Erythroblast (primary cell): ENCODE data around the gene ILF2.
"Not testable (repeated sequence)": the region's sequence is repeated elsewhere in the genome, so short reads cannot be mapped to it uniquely, and the experiment has no call there.

Experiments used
- DNase-seq, 2 experiments: peaks; one replicate each; lab custom pipeline; 2025; lab: John Stamatoyannopoulos, UW
- GATA1 ChIP-seq: IDR thresholded peaks from 2 replicates; pipeline ENCODE4 v1.6.1; 2011; ENCODE audit warnings: low read depth, mild to moderate bottlenecking, control low read depth, low read length, moderate library complexity
- POLR2A ChIP-seq: IDR thresholded peaks from 2 replicates; pipeline ENCODE4 v1.6.1; 2011; ENCODE audit warnings: mild to moderate bottlenecking, low read length

The ILF2 gene

DNA sequence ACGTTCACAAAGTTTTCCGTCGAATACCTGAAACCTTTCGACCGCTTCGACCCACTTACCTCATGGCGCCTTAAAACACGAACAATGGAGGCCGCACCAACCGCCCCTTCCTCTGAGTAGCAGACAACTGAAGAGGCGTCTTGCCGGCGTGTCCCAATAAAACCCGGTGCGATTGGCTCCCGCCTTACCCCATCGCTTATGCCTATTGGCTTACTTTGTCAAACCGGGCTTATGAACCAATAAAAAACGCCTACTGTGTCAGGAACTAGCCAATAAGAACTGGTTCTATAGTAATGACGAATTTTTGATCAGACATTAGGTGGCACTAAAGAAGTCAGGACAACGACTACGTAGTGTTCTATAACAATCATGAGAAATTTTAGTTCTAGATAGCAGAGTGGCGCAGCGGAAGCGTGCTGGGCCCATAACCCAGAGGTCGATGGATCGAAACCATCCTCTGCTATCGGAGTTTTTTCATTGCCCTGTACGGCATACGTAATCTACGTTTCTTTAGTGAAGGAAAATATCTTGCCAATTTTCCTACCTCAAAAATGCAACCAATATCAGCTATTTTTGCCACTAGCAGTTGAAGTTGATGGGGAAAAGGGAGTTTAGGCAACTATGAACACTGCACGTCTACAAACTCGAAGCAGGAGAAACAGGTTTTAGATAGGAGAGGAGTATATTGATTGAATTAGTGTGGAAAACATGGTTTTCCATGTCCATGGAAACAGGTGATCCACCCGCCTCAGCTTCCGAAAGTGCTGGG is at the start of gene ILF2:
ILF2 (minus strand) TSS at position 135 of the 769 bp plus-strand sequence; CDS start at position 64, 71 bp downstream.
- TF ChIP-seq POLR2A = peak; percentile 96
- TF ChIP-seq GATA1 = no peak

GRCh38 chr1:153717330-153717729 is 46.5 kb upstream of the ILF2 start:
- no peak for DNase-seq
- TF ChIP-seq POLR2A (no peak), GATA1 (no peak)

More for the DNA sequence above, at the start of gene ILF2:
- DNase-seq = peak; percentile 99 to 100

DNA sequence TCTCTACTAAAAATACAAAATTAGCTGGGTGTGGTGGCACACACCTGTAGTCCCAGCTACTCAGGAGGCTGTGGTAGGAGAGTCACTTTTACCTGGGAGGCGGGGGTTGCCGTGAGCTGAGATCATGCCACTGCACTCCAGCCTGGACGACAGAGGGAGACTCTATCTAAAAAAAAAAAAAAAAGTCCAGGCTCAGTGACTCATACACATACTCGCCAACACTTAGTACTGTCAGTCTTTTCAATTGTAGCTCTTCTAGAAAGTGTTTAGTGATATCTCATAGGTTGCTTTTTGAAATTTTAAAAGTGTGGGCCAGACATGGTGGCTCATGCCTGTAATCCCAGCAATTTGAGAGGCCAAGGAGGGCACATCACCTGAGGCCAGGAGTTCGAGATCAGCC is 45.4 kb upstream of the ILF2 start:
- DNase-seq = not testable (repeated sequence)

- DNase-seq = no peak
- no peak for TF ChIP-seq POLR2A
Measured at GRCh38 chr1:153711026-153711425, 40.2 kb upstream of the ILF2 start.

DNA sequence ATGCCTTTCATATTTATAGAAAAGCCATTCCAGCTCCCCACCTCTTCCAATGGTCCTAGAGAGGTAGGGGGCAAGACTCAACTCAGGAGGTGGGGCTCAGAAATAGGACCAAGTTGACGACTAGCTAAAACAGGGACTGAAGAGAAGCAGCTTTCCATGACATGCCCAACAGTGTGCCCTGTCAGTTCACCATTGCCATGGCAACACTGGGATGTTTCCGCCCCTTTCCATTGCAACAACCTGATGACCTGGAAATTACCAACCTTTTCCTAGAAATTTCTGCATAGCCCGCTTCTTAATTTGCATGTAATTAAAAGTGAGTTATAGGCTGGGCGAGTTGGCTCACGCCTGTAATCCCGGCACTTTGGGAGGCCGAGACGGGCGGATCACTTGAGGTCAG is 34.7 kb upstream of the ILF2 start:
- no peak for DNase-seq
- TF ChIP-seq GATA1 (no peak), POLR2A (no peak)

- no peak for DNase-seq
- TF ChIP-seq GATA1 (no peak), POLR2A (no peak)
Measured at GRCh38 chr1:153699768-153700167, 29.0 kb upstream of the ILF2 start.

GRCh38 chr1:153698923-153699714 is 28.3 kb upstream of the ILF2 start:
- TF ChIP-seq GATA1 (no peak), POLR2A (no peak)
- peak in 1 of 2 experiments; percentile 37 for DNase-seq

GRCh38 chr1:153698020-153698922 is 27.5 kb upstream of the ILF2 start:
- DNase-seq = peak; percentile 62 to 76
- TF ChIP-seq GATA1 = no peak
- TF ChIP-seq POLR2A = peak; percentile 42

- no peak for TF ChIP-seq GATA1
- no peak for TF ChIP-seq POLR2A
- DNase-seq = peak; percentile 43 to 53
Measured at GRCh38 chr1:153697191-153698019, 26.6 kb upstream of the ILF2 start.

GRCh38 chr1:153696741-153697140 is 25.9 kb upstream of the ILF2 start:
- DNase-seq = no peak
- TF ChIP-seq GATA1 = no peak
- no peak for TF ChIP-seq POLR2A

DNA sequence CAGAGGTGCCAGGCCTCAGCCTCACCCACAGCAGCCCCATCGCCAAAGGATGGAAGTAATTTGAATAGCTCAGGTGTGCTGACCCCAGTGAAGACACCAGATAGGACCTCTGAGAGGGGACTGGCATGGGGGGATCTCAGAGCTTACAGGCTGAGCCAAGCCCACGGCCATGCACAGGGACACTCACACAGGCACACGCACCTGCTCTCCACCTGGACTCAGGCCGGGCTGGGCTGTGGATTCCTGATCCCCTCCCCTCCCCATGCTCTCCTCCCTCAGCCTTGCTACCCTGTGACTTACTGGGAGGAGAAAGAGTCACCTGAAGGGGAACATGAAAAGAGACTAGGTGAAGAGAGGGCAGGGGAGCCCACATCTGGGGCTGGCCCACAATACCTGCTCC is 22.7 kb upstream of the ILF2 start:
- no peak for TF ChIP-seq GATA1
- no peak for TF ChIP-seq POLR2A
- DNase-seq = no peak

GRCh38 chr1:153688736-153689328 is 18.0 kb upstream of the ILF2 start:
- DNase-seq = no peak
- TF ChIP-seq POLR2A (no peak), GATA1 (no peak)
